GM12878 (cell line): Measurements from ENCODE around the gene IDI2. TPM values are rescaled to one million over a fixed set of nuclear protein-coding genes. Genes with fewer than 3 reads are reported as not detected.
A peak's percentile ranks its signal among the peaks of the same experiment; 100 is the strongest.

Experiments used
- BACH1 ChIP-seq: fragments of 450-650 bp; IDR thresholded peaks from 2 replicates; pipeline ENCODE4 v1.6.1; 2017; ENCODE audit warnings: mild to moderate bottlenecking, borderline replicate concordance
- BHLHE40 ChIP-seq, 2 experiments: fragments of 450-650 bp in 1 of 2; IDR thresholded peaks; 2 replicates each; pipeline ENCODE4 v1.6.1; 2011 to 2017; ENCODE audit warnings: low read depth in 2 of 2, borderline replicate concordance in 1 of 2, improper control_type of control experiment in 1 of 2, low read length in 1 of 2, mild to moderate bottlenecking in 1 of 2
- CREM ChIP-seq: IDR thresholded peaks from 2 replicates; pipeline ENCODE4 v1.6.1; 2014; ENCODE audit warnings: antibody characterized with exemption, low read depth
- ESRRA ChIP-seq: IDR thresholded peaks from 2 replicates; pipeline ENCODE4 v1.6.1; 2012; ENCODE audit warnings: mild to moderate bottlenecking, low read length, improper control_type of control experiment
- ETV6 ChIP-seq, 2 experiments: fragments of 450-650 bp in 1 of 2; IDR thresholded peaks in 1 of 2; conservative IDR thresholded peaks in 1 of 2; 2 replicates each; pipeline ENCODE4 v1.6.1; 2014; ENCODE audit warnings: antibody characterized with exemption in 1 of 2, borderline replicate concordance in 1 of 2, low read depth in 1 of 2, mild to moderate bottlenecking in 1 of 2, moderate library complexity in 1 of 2
- FOXM1 ChIP-seq: IDR thresholded peaks from 2 replicates; pipeline ENCODE4 v1.6.1; 2012; ENCODE audit warnings: low read depth, mild to moderate bottlenecking, inconsistent platforms, low read length, moderate library complexity
- HDAC6 ChIP-seq: fragments of 200-600 bp; sonication (generic); IDR thresholded peaks from one replicate; pipeline ENCODE4 v1.8.0; 2017; ENCODE audit warnings: antibody characterized with exemption; ENCODE audit not compliant: unreplicated experiment
- KAT2A ChIP-seq: conservative IDR thresholded peaks from 2 replicates; pipeline ENCODE4 v1.6.1; 2011; ENCODE audit warnings: low read depth, low read length; ENCODE audit not compliant: control insufficient read depth
- NBN ChIP-seq: fragments of 450-650 bp; IDR thresholded peaks from 2 replicates; pipeline ENCODE4 v1.6.1; 2016
- POLR2AphosphoS2 ChIP-seq: IDR thresholded peaks from 2 replicates; pipeline ENCODE4 v1.6.1; 2011; ENCODE audit warnings: low read depth, mild to moderate bottlenecking, low read length, improper control_type of control experiment, moderate library complexity
- RUNX3 ChIP-seq: IDR thresholded peaks from 2 replicates; pipeline ENCODE4 v1.6.1; 2012; ENCODE audit warnings: low read length, inconsistent platforms
- SREBF1 ChIP-seq: IDR thresholded peaks from 2 replicates; pipeline ENCODE4 v1.6.1; 2012; ENCODE audit warnings: mild to moderate bottlenecking, low read length
- ZNF207 ChIP-seq: fragments of 450-650 bp; IDR thresholded peaks from 2 replicates; pipeline ENCODE4 v1.6.1; 2014; ENCODE audit warnings: antibody characterized with exemption, mild to moderate bottlenecking, borderline replicate concordance
- ZNF384 ChIP-seq: IDR thresholded peaks from 2 replicates; pipeline ENCODE4 v1.6.1; 2012; ENCODE audit warnings: low read depth, mild to moderate bottlenecking, low read length, improper control_type of control experiment, borderline replicate concordance
- polyA plus RNA-seq, 11 experiments: library from polyadenylated mRNA; depleted of rRNA in 4 of 11; unstranded in 6 of 11; stranded (reverse) in 5 of 11; fragments of >200 nt; fragmentation: Nextera tagmentation in 4 of 11; fragmentation: Illumina TruSeq in 1 of 11; extraction: Ambion mirVana in 4 of 11; extraction: Trizol in 1 of 11; gene quantifications; 1 replicate in 1 of 11; 2 replicates in 10 of 11; pipeline versions ENCODE4 v1.2.1 to v1.2.3, GENCODE V29; 2011 to 2016; ENCODE audit warnings: inconsistent platforms in 2 of 11, missing spikeins in 2 of 11, low read depth in 1 of 11
- total RNA-seq, 4 experiments: library from RNA; depleted of rRNA in 3 of 4; stranded (reverse); fragments of >200 nt in 3 of 4; fragmentation: Illumina TruSeq in 1 of 4; extraction: Trizol in 1 of 4; gene quantifications; 2 replicates each; pipeline versions ENCODE4 v1.2.1 to v1.2.3, GENCODE V29; 2013 to 2021
- TF ChIP-seq, protein P1 (sequence below): fragments of 450-650 bp; IDR thresholded peaks from 2 replicates; pipeline ENCODE4 v1.6.1; 2018; ENCODE audit warnings: mild to moderate bottlenecking, low read depth, moderate library complexity; ENCODE audit not compliant: partially characterized antibody
- TF ChIP-seq, protein P2 (sequence below): fragments of 450-650 bp; IDR thresholded peaks from 2 replicates; pipeline ENCODE4 v1.6.1; 2018; ENCODE audit warnings: borderline replicate concordance, mild to moderate bottlenecking; ENCODE audit not compliant: partially characterized antibody
- TF ChIP-seq, protein P3 (sequence below): IDR thresholded peaks from 2 replicates; pipeline ENCODE4 v1.6.1; 2011; ENCODE audit warnings: low read depth, low read length, improper control_type of control experiment, borderline replicate concordance
- TF ChIP-seq, protein P4 (sequence below): IDR thresholded peaks from 2 replicates; pipeline ENCODE4 v1.6.1; 2012; ENCODE audit warnings: low read depth, low read length, improper control_type of control experiment
- TF ChIP-seq, protein P5 (sequence below): IDR thresholded peaks from 2 replicates; pipeline ENCODE4 v1.6.1; 2011; ENCODE audit warnings: borderline replicate concordance, low read depth, mild to moderate bottlenecking, moderate library complexity, mixed read lengths, low read length; ENCODE audit not compliant: insufficient read depth; ENCODE audit errors: extremely low read length

The IDI2 gene
- total and polyA plus RNA-seq, 10 of the 15 experiments (the other 5 are each of a cell fraction or from before 2014, with no cell fraction given), result 0.06 TPM; not detected in 9

DNA sequence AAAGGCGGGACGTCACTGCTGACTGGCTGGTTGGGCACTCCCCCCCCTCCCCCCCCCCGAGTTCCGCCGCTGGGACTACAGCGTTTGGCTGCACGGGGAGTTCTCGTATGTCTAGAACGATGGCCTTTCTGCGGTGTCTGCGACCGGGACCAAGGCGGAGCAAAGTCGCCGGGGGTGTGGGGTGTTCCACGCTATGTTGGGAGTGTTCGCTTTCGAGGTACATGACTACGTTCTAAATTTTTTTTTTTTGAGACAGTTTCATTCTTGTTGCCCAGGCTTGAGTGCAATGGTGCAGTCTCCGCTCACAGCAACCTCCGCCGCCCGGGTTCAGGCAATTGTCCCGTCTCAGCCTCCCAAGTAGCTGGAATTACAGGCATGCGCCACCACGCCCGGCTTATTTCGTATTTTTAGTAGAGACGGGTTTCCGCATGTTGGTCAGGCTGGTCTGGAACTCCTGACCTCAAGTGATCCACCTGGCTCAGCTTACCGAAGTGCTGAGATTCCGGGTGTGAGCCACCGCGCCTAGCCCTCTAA, 23.8 kb upstream of the IDI2 start (continued):
- TF ChIP-seq, protein P1, sequence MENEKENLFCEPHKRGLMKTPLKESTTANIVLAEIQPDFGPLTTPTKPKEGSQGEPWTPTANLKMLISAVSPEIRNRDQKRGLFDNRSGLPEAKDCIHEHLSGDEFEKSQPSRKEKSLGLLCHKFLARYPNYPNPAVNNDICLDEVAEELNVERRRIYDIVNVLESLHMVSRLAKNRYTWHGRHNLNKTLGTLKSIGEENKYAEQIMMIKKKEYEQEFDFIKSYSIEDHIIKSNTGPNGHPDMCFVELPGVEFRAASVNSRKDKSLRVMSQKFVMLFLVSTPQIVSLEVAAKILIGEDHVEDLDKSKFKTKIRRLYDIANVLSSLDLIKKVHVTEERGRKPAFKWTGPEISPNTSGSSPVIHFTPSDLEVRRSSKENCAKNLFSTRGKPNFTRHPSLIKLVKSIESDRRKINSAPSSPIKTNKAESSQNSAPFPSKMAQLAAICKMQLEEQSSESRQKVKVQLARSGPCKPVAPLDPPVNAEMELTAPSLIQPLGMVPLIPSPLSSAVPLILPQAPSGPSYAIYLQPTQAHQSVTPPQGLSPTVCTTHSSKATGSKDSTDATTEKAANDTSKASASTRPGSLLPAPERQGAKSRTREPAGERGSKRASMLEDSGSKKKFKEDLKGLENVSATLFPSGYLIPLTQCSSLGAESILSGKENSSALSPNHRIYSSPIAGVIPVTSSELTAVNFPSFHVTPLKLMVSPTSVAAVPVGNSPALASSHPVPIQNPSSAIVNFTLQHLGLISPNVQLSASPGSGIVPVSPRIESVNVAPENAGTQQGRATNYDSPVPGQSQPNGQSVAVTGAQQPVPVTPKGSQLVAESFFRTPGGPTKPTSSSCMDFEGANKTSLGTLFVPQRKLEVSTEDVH, result no peak
- no peak for TF ChIP-seq BACH1
- no peak for TF ChIP-seq ESRRA
- TF ChIP-seq, protein P2, sequence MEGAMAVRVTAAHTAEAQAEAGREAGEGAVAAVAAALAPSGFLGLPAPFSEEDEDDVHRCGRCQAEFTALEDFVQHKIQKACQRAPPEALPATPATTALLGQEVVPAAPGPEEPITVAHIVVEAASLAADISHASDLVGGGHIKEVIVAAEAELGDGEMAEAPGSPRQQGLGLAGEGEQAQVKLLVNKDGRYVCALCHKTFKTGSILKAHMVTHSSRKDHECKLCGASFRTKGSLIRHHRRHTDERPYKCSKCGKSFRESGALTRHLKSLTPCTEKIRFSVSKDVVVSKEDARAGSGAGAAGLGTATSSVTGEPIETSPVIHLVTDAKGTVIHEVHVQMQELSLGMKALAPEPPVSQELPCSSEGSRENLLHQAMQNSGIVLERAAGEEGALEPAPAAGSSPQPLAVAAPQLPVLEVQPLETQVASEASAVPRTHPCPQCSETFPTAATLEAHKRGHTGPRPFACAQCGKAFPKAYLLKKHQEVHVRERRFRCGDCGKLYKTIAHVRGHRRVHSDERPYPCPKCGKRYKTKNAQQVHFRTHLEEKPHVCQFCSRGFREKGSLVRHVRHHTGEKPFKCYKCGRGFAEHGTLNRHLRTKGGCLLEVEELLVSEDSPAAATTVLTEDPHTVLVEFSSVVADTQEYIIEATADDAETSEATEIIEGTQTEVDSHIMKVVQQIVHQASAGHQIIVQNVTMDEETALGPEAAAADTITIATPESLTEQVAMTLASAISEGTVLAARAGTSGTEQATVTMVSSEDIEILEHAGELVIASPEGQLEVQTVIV, result no peak
- TF ChIP-seq, protein P3, sequence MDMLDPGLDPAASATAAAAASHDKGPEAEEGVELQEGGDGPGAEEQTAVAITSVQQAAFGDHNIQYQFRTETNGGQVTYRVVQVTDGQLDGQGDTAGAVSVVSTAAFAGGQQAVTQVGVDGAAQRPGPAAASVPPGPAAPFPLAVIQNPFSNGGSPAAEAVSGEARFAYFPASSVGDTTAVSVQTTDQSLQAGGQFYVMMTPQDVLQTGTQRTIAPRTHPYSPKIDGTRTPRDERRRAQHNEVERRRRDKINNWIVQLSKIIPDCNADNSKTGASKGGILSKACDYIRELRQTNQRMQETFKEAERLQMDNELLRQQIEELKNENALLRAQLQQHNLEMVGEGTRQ, result no peak
- TF ChIP-seq CREM, result no peak
- TF ChIP-seq, protein P4, sequence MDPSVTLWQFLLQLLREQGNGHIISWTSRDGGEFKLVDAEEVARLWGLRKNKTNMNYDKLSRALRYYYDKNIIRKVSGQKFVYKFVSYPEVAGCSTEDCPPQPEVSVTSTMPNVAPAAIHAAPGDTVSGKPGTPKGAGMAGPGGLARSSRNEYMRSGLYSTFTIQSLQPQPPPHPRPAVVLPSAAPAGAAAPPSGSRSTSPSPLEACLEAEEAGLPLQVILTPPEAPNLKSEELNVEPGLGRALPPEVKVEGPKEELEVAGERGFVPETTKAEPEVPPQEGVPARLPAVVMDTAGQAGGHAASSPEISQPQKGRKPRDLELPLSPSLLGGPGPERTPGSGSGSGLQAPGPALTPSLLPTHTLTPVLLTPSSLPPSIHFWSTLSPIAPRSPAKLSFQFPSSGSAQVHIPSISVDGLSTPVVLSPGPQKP, result no peak
- no peak for TF ChIP-seq KAT2A
- no peak for TF ChIP-seq BHLHE40 (IDR thresholded peaks at IDR 0.05; ENCODE audit: borderline replicate concordance in 1 of 2, low read depth in 2 of 2, low read length in 1 of 2)
- no peak for TF ChIP-seq ETV6 (conservative IDR thresholded peaks at IDR 0.05 in 1 of 2, IDR thresholded peaks at IDR 0.05 in 1 of 2; ENCODE audit: borderline replicate concordance in 1 of 2, low read depth in 1 of 2)
- no peak for TF ChIP-seq FOXM1
- TF ChIP-seq HDAC6, result no peak
- TF ChIP-seq RUNX3, result peak; percentile 29; the same call in 1 of the 2 replicates
- TF ChIP-seq SREBF1, result no peak
- TF ChIP-seq, protein P5, sequence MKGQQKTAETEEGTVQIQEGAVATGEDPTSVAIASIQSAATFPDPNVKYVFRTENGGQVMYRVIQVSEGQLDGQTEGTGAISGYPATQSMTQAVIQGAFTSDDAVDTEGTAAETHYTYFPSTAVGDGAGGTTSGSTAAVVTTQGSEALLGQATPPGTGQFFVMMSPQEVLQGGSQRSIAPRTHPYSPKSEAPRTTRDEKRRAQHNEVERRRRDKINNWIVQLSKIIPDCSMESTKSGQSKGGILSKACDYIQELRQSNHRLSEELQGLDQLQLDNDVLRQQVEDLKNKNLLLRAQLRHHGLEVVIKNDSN, result no peak
- no peak; the same call in 1 of the 2 replicates for TF ChIP-seq ZNF384
- TF ChIP-seq ZNF207, result no peak
- TF ChIP-seq NBN, result 0 out of 2 replicates have a peak, but pooled peaks have one; percentile 40
- no peak for TF ChIP-seq POLR2AphosphoS2
